Airway epithelial cell (primary cell): ENCODE measurements around the gene HORMAD1. TPM values are rescaled to one million over a fixed set of nuclear protein-coding genes. Genes with fewer than 3 reads are reported as not detected.

Experiments used
- total RNA-seq: library from RNA; depleted of rRNA; stranded (reverse); fragments of >200 nt; gene quantifications from 2 replicates; pipeline ENCODE4 v1.2.3, GENCODE V29; 2015

The HORMAD1 gene
- not detected in 2 replicates for total RNA-seq

DNA sequence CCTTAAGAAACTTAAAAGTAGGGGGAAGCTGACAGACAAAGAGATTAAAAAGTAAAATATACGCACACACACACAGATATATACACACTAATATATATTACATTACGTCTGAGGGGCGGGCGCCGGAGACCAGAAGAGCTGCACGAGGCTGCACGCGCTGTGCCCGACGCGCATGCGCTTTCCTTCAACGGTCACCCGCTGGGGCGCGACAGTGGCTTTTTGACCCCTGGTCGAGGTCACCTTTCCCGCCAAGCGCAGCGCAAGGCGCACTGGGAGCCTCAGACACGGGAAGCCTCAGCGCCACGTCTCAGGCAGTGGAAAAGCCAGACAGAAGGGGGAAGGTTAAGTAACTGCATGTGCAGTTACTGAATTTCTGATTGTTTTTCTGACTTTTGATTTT, at the start of gene HORMAD1:
HORMAD1 (minus strand) TSS at position 193 of the 400 bp plus-strand sequence. CDS start 1,390 bp downstream, outside the sequence.

DNA sequence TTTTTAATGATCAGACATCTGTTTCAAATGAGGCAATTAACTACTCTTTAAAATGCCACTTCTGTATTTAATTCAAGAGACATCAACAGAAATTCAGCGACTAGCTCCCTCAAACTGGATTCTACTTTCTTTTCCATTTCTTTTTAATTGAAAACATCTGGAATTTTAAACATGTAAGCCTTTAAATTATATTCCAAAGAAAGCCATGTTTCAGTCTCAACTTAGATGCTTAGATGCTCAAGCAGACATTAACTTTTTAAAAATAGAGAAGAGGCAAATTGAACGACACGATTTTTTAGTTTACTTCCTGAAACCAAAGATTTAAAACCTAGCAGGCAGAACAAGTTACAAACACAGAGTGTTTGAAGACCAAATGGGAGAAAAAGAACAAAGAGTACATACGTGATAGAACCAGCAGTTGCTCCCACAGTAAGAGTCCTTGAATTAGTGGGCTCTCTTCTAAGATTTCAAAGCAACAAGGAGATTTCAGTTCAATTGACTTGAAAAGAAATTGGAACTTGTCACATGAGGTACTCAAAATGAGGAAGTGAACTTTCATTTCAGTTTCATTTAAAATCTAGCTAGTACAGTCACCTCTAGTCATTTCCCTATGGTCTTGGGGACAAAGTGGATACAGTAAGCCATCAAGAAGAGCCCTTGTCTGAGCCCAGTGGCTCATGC, 44.7 kb upstream of the HORMAD1 start, which contains the start of gene CTSS:
CTSS (minus strand) TSS at position 483 of the 681 bp plus-strand sequence. CDS start 1,015 bp downstream, outside the sequence.

DNA sequence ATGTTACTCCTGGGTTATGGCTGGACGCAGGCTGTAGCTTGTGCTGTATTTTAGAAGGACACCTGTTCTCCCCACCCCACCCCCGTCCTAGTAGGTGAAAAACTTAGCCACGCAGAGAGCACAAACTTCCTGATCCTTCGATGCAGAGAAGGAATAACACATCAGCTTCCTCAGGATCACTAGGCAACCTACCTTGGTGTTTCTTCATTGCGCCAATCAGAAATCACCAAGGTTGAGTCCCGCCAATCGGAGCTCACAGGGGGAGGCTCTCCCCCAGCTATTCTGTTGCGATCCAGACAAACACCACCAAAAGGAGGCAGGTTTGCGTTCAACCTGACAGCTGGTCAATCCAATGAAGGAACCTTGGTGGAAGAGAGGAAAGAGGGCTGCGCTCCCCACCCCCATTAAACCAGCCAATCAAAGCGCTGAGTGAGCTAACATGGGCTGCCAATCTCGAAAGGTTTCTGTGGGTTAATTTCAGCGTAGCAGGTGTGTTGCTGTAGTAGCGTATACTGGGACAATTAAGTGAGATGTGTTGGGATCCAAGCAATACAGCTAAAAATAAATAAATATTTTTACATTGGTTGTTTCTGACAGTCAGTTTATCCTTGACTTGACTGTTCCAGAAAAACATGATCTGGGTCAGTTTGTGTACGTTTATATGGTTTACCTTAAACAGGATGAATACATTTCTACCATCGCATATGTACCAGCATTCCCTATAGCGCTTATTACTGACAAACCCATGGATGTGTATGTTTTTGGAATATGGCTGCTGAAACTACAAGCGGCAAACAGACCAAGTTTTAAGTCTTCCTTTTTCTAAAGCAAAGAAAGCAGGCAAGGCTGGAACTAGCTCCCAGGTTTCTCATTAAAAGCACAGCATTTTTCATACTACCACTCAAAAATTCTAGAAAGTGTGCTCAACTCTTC, 23.4 kb downstream of the HORMAD1 start, which contains the start of gene GOLPH3L:
GOLPH3L (minus strand) TSS at position 160 of the 933 bp plus-strand sequence. CDS start 2,316 bp downstream, outside the sequence.

Other genes starting within 250 kb of the HORMAD1 start
- 18.7 and 26.7 TPM in 2 replicates for gene TARS2, start 233.5 kb downstream of the HORMAD1 start, total RNA-seq
- gene ECM1, start 212.8 kb downstream of the HORMAD1 start, total RNA-seq, result 19.6 and 28.6 TPM in 2 replicates
- 0.63 TPM in 1 of 2 replicates, not detected in the other for gene FALEC, start 205.1 kb downstream of the HORMAD1 start, total RNA-seq
- 14.4 and 21.1 TPM in 2 replicates for gene ADAMTSL4, start 171.5 kb downstream of the HORMAD1 start, total RNA-seq
- gene MCL1, start 141.3 kb downstream of the HORMAD1 start, total RNA-seq, result 257 and 258 TPM in 2 replicates
- gene ENSA, start 91.3 kb downstream of the HORMAD1 start, total RNA-seq, result 157 and 349 TPM in 2 replicates
- gene GOLPH3L, start 23.7 kb downstream of the HORMAD1 start, total RNA-seq, result 16.4 and 22.5 TPM in 2 replicates
- gene CTSS, start 44.9 kb upstream of the HORMAD1 start, total RNA-seq, result 3.4 and 6.2 TPM in 2 replicates
- 0.79 and 1.9 TPM in 2 replicates for gene CTSK, start 87.4 kb upstream of the HORMAD1 start, total RNA-seq
- gene ARNT, start 155.7 kb upstream of the HORMAD1 start, total RNA-seq, result 12.9 and 19.6 TPM in 2 replicates
- gene CTXND2, start 166.2 kb upstream of the HORMAD1 start, total RNA-seq, result not detected in 2 replicates
- 19.0 and 23.6 TPM in 2 replicates for gene SETDB1, start 205.5 kb upstream of the HORMAD1 start, total RNA-seq